ENCODE measurements around the gene PPP2R5D. TPM values are rescaled to one million over a fixed set of nuclear protein-coding genes. Genes with fewer than 3 reads are reported as not detected.

The PPP2R5D gene
- total RNA-seq, 3 donors from 2014 or later (not counting 1 experiment from before 2014, with no cell fraction given): 30.5 to 49.1 (median 40.1) TPM

DNA sequence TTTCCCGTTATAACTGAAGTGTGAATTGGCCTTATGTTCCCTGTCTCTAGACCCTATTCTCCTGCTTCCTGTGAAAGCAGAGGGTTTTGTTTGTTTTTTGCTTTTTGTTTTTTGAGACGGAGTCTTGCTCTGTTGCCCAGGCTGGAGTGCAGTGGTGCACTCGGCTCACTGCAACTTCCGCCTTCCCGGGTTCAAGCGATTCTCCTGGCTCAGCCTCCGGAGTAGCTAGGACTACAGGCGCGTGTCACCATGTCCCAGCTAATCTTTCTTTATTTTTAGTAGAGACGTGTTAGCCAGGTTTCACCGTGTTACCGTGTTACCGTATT is 24.5 kb upstream of the PPP2R5D start:
- Mint-ChIP-seq H3K27ac (no peak overlapping the region), H3K4me1 (peaks cover 12 to 13% of the 10 kb centered on the region in 2 donors)
- intact Hi-C loops (cut with micrococcal nuclease): no loop called here

DNA sequence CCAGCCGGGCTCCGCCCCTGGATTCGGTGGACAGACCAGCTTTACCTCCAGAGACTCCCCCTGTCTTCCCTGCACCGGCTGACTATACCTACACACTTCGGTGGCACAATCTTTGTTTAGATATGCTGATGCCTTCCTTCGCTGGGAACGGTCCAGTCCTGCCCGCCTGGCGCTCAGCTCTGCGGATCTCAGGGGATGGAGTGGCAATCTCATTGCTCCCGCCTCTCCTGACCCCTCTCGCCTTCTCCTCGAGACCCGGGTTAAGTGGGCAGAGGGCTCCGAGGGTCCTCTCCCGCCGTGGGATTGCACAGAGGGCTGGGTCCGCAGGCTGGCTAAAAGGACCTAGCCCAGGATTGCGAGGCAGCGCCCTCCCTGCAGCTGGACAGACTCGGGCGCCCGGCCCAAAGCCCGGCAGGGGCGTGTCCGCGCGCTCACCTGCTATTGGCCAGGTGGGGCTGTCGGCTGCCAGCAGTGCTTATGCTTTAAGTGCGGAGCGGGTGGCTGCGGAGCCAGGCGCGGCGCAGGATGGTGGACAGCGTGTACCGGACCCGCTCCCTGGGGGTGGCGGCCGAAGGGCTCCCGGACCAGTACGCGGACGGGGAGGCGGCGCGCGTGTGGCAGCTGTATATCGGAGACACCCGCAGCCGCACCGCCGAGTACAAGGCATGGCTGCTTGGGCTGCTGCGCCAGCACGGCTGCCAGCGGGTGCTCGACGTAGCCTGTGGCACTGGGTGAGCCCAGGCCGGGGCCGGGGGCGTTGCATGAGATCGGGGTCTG is 23.9 kb upstream of the PPP2R5D start, which contains the start of gene GNMT:
Gene GNMT, plus strand, starts transcription at position 512 of the 777 bp plus-strand sequence. Its CDS starts 14 bp downstream, at position 526.
- ATAC-seq (peak; percentile 67 to 80 (median 77)), DNase-seq (peak; percentile 21 to 55)
- H3K27ac ChIP-seq (ENCODE audit: low read length): no peak within 1 kb of the TSS
- Mint-ChIP-seq H3K4me1 (peaks cover 12 to 13% of the 10 kb centered on the region in 2 donors), H3K27ac (peak within 1 kb of the TSS in 1 of 2 donors; percentile 59), H3K27me3 (ENCODE audit: low read depth in 2 of 2) (peaks cover 0 to 17% of the 10 kb centered on the region in 2 donors), H3K36me3 (no peaks in the 10 kb centered on the region), H3K4me3 (peak within 1 kb of the TSS; percentile 87), H3K9me3 (no peaks in the 10 kb centered on the region)
- H3K27me3 ChIP-seq (ENCODE audit: control insufficient read depth, insufficient read depth, low read length): peaks cover 9% of the 10 kb centered on the region
- WGBS (ENCODE audit: insufficient coverage): 10% methylated on average over 62 of the region's 62 CpGs
- peaks cover 15% of the 10 kb centered on the region for H3K4me1 ChIP-seq (ENCODE audit: control insufficient read depth, insufficient read depth, low read length)
- H3K4me3 ChIP-seq (ENCODE audit: low read length): peak within 1 kb of the TSS; percentile 33
- no peaks in the 10 kb centered on the region for H3K9me3 ChIP-seq (ENCODE audit: control insufficient read depth, insufficient read depth, low read length)
- TF ChIP-seq, protein P1, sequence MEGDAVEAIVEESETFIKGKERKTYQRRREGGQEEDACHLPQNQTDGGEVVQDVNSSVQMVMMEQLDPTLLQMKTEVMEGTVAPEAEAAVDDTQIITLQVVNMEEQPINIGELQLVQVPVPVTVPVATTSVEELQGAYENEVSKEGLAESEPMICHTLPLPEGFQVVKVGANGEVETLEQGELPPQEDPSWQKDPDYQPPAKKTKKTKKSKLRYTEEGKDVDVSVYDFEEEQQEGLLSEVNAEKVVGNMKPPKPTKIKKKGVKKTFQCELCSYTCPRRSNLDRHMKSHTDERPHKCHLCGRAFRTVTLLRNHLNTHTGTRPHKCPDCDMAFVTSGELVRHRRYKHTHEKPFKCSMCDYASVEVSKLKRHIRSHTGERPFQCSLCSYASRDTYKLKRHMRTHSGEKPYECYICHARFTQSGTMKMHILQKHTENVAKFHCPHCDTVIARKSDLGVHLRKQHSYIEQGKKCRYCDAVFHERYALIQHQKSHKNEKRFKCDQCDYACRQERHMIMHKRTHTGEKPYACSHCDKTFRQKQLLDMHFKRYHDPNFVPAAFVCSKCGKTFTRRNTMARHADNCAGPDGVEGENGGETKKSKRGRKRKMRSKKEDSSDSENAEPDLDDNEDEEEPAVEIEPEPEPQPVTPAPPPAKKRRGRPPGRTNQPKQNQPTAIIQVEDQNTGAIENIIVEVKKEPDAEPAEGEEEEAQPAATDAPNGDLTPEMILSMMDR (IDR thresholded peaks at IDR 0.05): no peak
- H3K36me3 ChIP-seq (ENCODE audit: control insufficient read depth, insufficient read depth, low read length): peaks cover 13% of the 10 kb centered on the region
- intact Hi-C loops (cut with micrococcal nuclease): no loop called here

More for the DNA sequence above, 24.5 kb upstream of the PPP2R5D start:
- Mint-ChIP-seq H3K9me3 (no peaks in the 10 kb centered on the region), H3K36me3 (no peaks in the 10 kb centered on the region), H3K27me3 (ENCODE audit: low read depth in 2 of 2) (peaks cover 0 to 17% of the 10 kb centered on the region in 2 donors), H3K4me3 (peak overlapping the region; percentile 87)
- TF ChIP-seq, protein P1 (IDR thresholded peaks at IDR 0.05): no peak
- Histone ChIP-seq H3K4me1 (ENCODE audit: control insufficient read depth, insufficient read depth, low read length) (peaks cover 15% of the 10 kb centered on the region), H3K4me3 (ENCODE audit: low read length) (no peak overlapping the region), H3K36me3 (ENCODE audit: control insufficient read depth, insufficient read depth, low read length) (peaks cover 10% of the 10 kb centered on the region), H3K27me3 (ENCODE audit: control insufficient read depth, insufficient read depth, low read length) (peaks cover 9% of the 10 kb centered on the region), H3K27ac (ENCODE audit: low read length) (no peak overlapping the region), H3K9me3 (ENCODE audit: control insufficient read depth, insufficient read depth, low read length) (no peaks in the 10 kb centered on the region)
- DNase-seq (no peak), ATAC-seq (peak in 1 of 3 donors; percentile 5)
- WGBS (ENCODE audit: insufficient coverage): 71% methylated on average over 12 of the region's 13 CpGs

DNA sequence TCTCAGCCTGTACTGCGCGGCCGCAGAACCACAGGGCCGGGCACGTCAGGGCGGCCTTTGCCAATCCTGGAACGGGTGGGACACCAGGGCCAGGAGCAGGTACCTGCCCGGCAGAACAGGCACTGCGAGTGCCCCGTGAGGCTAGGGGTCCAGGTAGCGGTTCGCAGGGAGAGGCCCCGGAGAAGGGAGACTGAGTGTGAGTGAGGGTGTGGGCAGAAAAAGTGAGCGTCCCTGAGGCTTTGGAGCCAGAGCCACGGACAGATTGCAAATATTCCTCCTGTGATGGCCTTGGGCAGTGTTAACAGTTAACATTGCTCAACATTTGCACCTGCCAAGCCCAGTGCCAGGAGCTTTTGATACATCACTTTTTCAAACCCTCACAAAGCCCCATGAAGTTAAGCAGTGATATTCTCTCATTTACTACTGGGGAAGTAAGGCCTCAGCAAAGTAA is 23.3 kb upstream of the PPP2R5D start:
- peaks cover 12 to 13% of the 10 kb centered on the region in 2 donors for H3K4me1 Mint-ChIP-seq
- H3K36me3 ChIP-seq (ENCODE audit: control insufficient read depth, insufficient read depth, low read length): peaks cover 17% of the 10 kb centered on the region
- H3K9me3 ChIP-seq (ENCODE audit: control insufficient read depth, insufficient read depth, low read length): no peaks in the 10 kb centered on the region
- peaks cover 0 to 17% of the 10 kb centered on the region in 2 donors for H3K27me3 Mint-ChIP-seq (ENCODE audit: low read depth in 2 of 2)
- H3K27ac Mint-ChIP-seq: no peak overlapping the region
- DNase-seq (no peak), ATAC-seq (no peak)
- peak overlapping the region; percentile 87 for H3K4me3 Mint-ChIP-seq
- peaks cover 9% of the 10 kb centered on the region for H3K27me3 ChIP-seq (ENCODE audit: control insufficient read depth, insufficient read depth, low read length)
- no peaks in the 10 kb centered on the region for H3K36me3 Mint-ChIP-seq
- no peak overlapping the region for H3K27ac ChIP-seq (ENCODE audit: low read length)
- peak overlapping the region; percentile 33 for H3K4me3 ChIP-seq (ENCODE audit: low read length)
- intact Hi-C loops (cut with micrococcal nuclease): no loop called here
- 47% methylated on average over 15 of the region's 15 CpGs for WGBS (ENCODE audit: insufficient coverage)
- TF ChIP-seq, protein P1 (IDR thresholded peaks at IDR 0.05): no peak
- H3K4me1 ChIP-seq (ENCODE audit: control insufficient read depth, insufficient read depth, low read length): peaks cover 15% of the 10 kb centered on the region
- H3K9me3 Mint-ChIP-seq: no peaks in the 10 kb centered on the region
